ENCODE measurements around the gene COL8A1.

Gene COL8A1

DNA sequence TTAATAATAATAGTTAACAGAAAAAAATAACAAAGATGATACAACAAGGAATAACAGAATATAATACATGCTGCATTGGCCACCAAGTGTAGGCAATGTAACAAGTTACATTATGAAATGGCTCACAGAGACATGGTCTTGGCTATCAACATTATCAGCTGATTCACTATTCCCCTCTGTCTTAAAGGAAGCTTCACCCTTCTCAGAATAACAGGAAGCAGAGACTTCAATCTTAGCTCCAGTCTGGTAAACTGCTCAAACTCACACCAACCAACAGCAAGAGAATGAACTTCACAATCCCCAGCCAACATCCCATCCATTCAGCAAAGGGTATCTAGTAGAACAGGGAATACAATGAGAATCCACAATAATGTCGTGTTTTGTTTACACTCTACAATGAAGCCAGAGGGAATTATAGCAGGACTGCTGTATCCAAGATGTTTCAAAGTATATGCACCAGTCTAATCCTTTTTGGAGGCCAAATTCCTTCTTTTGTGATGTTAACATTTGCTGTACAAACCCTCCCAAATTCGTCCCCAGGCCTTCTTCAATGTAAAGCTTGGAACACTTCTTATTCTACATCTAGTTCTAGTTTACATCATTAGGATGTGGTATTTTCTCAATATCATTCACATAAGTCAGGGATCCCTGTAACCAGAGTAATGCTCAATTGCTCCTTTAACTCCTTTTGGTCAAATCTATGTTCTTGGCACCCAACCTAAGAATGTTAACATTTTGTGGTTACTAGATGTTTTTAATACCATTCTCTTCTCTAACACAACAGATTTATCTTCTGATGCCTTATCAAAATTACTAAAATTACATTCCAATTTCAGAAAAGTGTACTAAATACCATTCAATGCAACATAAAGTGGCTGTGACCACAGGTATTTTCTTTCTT, 126.9 kb downstream of the COL8A1 start:
- H3K4me1 Mint-ChIP-seq (ENCODE audit: low read depth) = no peaks in the 10 kb centered on the region
- H3K36me3 Mint-ChIP-seq = no peaks in the 10 kb centered on the region
- H3K4me3 Mint-ChIP-seq = no peak overlapping the region
- no peaks in the 10 kb centered on the region for H3K9me3 Mint-ChIP-seq (ENCODE audit: low read depth)
- peaks cover 10% of the 10 kb centered on the region for H3K27me3 Mint-ChIP-seq
- no peak overlapping the region for H3K27ac Mint-ChIP-seq

DNA sequence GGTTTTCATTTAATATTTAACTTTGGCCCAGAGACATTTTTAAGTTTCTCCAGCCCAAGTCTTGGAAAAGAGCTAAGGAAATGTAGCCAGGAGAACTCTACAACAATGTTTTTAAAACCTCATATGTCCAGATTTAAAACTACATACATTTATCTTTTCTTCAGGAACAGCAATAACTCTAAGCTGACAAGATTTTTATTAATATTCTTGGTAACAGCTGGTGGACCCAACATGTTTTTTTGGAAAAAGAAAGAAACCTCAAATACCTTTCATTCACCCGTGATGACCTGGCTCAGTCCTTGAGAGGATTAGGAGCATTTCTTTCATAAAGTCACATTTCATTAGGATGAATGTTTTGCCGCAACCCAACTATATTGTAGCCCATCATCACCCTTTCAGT, 128.9 kb downstream of the COL8A1 start:
- Mint-ChIP-seq H3K27ac (no peak overlapping the region), H3K4me1 (ENCODE audit: low read depth) (no peaks in the 10 kb centered on the region), H3K36me3 (no peaks in the 10 kb centered on the region), H3K4me3 (no peak overlapping the region), H3K27me3 (peaks cover 7% of the 10 kb centered on the region), H3K9me3 (ENCODE audit: low read depth) (no peaks in the 10 kb centered on the region)

DNA sequence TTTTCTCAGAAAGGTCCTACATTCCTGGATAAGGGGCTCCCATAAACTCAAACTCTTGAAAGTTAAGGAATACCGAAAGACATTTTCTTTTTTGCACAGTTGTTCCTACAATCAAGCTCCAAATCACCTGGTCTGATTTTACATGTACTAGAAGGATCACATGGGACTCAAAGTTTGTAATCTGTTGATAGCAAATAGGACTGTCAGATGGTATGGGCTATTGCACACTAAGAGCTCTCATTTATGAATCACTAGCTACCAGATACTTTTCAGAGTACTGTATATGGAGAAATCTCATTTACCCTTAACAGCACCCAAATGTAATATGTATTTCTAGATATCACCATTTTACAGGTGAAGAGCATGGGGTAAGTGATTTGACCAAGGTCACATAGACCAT, 129.7 kb downstream of the COL8A1 start:
- Mint-ChIP-seq H3K4me1 (ENCODE audit: low read depth) (no peaks in the 10 kb centered on the region), H3K27me3 (peaks cover 6% of the 10 kb centered on the region), H3K9me3 (ENCODE audit: low read depth) (no peaks in the 10 kb centered on the region), H3K36me3 (no peaks in the 10 kb centered on the region), H3K4me3 (no peak overlapping the region), H3K27ac (no peak overlapping the region)

GRCh38 chr3:99768808-99769501, 130.6 kb downstream of the COL8A1 start:
- Mint-ChIP-seq H3K4me1 (ENCODE audit: low read depth) (no peaks in the 10 kb centered on the region), H3K27me3 (peaks cover 6% of the 10 kb centered on the region), H3K9me3 (ENCODE audit: low read depth) (no peaks in the 10 kb centered on the region), H3K36me3 (no peaks in the 10 kb centered on the region), H3K4me3 (no peak overlapping the region), H3K27ac (no peak overlapping the region)

- H3K36me3 Mint-ChIP-seq = no peaks in the 10 kb centered on the region
- no peak overlapping the region for H3K27ac Mint-ChIP-seq
- no peaks in the 10 kb centered on the region for H3K9me3 Mint-ChIP-seq (ENCODE audit: low read depth)
- H3K4me1 Mint-ChIP-seq (ENCODE audit: low read depth) = no peaks in the 10 kb centered on the region
- H3K4me3 Mint-ChIP-seq = no peak overlapping the region
- peaks cover 12% of the 10 kb centered on the region for H3K27me3 Mint-ChIP-seq
Measured at GRCh38 chr3:99772171-99772570, 133.8 kb downstream of the COL8A1 start.

DNA sequence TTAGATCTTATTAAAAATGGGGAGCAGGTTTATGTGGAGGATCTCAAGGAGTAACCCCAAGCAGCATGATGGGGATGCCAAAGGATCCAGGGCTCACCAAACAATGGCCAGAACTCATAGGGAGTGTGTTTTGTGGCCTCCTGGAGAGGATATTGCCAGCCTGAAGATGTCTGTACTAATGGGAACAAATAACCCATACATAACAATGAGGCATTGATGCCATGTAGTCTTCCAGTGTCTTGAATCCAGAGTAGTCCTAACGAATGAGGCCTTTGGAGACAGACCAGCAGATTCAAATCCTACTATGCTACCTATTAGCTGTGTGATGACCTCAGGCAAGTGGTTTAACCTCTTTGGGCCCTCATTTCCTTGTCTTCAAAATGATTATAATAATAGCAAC, 134.3 kb downstream of the COL8A1 start:
- Mint-ChIP-seq H3K4me1 (ENCODE audit: low read depth) (no peaks in the 10 kb centered on the region), H3K27me3 (peaks cover 12% of the 10 kb centered on the region), H3K9me3 (ENCODE audit: low read depth) (no peaks in the 10 kb centered on the region), H3K4me3 (no peak overlapping the region), H3K27ac (no peak overlapping the region), H3K36me3 (no peaks in the 10 kb centered on the region)

- Mint-ChIP-seq H3K27me3 (peaks cover 16% of the 10 kb centered on the region), H3K4me1 (ENCODE audit: low read depth) (no peaks in the 10 kb centered on the region), H3K4me3 (no peak overlapping the region), H3K27ac (no peak overlapping the region), H3K9me3 (ENCODE audit: low read depth) (no peaks in the 10 kb centered on the region), H3K36me3 (no peaks in the 10 kb centered on the region)
Measured at GRCh38 chr3:99774467-99774866, 136.1 kb downstream of the COL8A1 start.

GRCh38 chr3:99776516-99777209, 138.3 kb downstream of the COL8A1 start:
- H3K9me3 Mint-ChIP-seq (ENCODE audit: low read depth) = no peaks in the 10 kb centered on the region
- no peak overlapping the region for H3K4me3 Mint-ChIP-seq
- H3K4me1 Mint-ChIP-seq (ENCODE audit: low read depth) = no peaks in the 10 kb centered on the region
- no peak overlapping the region for H3K27ac Mint-ChIP-seq
- no peaks in the 10 kb centered on the region for H3K36me3 Mint-ChIP-seq
- H3K27me3 Mint-ChIP-seq = peaks cover 17% of the 10 kb centered on the region

DNA sequence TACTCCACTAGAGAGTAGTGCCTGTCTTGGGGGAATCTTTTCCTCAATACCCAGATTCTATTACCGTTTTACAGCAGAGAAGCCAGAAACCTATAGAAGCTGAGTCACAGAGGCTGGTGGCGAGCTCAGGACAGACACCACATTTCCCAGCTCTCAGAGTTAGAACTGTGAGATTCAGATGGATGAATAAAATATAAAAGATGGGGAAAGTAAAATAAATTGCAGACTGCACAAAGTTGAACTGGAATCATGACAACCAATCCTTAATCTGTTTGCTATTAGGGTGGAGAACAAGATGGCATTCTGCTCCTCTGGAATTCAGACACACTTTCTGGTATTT, 138.8 kb downstream of the COL8A1 start:
- no peaks in the 10 kb centered on the region for H3K4me1 Mint-ChIP-seq (ENCODE audit: low read depth)
- H3K36me3 Mint-ChIP-seq = no peaks in the 10 kb centered on the region
- H3K4me3 Mint-ChIP-seq = no peak overlapping the region
- no peak overlapping the region for H3K27ac Mint-ChIP-seq
- no peaks in the 10 kb centered on the region for H3K9me3 Mint-ChIP-seq (ENCODE audit: low read depth)
- H3K27me3 Mint-ChIP-seq = peaks cover 19% of the 10 kb centered on the region

GRCh38 chr3:99777708-99778107, 139.3 kb downstream of the COL8A1 start:
- Mint-ChIP-seq H3K9me3 (ENCODE audit: low read depth) (no peaks in the 10 kb centered on the region), H3K36me3 (no peaks in the 10 kb centered on the region), H3K27me3 (peaks cover 19% of the 10 kb centered on the region), H3K4me3 (no peak overlapping the region), H3K27ac (no peak overlapping the region), H3K4me1 (ENCODE audit: low read depth) (no peaks in the 10 kb centered on the region)

- Mint-ChIP-seq H3K4me3 (no peak overlapping the region), H3K4me1 (ENCODE audit: low read depth) (no peaks in the 10 kb centered on the region), H3K36me3 (no peaks in the 10 kb centered on the region), H3K27me3 (peaks cover 14% of the 10 kb centered on the region), H3K9me3 (ENCODE audit: low read depth) (no peaks in the 10 kb centered on the region), H3K27ac (no peak overlapping the region)
Measured at GRCh38 chr3:99780749-99781148, 142.4 kb downstream of the COL8A1 start.

GRCh38 chr3:99781761-99782160, 143.4 kb downstream of the COL8A1 start:
- Mint-ChIP-seq H3K27me3 (peaks cover 8% of the 10 kb centered on the region), H3K27ac (no peak overlapping the region), H3K36me3 (no peaks in the 10 kb centered on the region), H3K4me3 (no peak overlapping the region), H3K4me1 (ENCODE audit: low read depth) (no peaks in the 10 kb centered on the region), H3K9me3 (ENCODE audit: low read depth) (no peaks in the 10 kb centered on the region)

DNA sequence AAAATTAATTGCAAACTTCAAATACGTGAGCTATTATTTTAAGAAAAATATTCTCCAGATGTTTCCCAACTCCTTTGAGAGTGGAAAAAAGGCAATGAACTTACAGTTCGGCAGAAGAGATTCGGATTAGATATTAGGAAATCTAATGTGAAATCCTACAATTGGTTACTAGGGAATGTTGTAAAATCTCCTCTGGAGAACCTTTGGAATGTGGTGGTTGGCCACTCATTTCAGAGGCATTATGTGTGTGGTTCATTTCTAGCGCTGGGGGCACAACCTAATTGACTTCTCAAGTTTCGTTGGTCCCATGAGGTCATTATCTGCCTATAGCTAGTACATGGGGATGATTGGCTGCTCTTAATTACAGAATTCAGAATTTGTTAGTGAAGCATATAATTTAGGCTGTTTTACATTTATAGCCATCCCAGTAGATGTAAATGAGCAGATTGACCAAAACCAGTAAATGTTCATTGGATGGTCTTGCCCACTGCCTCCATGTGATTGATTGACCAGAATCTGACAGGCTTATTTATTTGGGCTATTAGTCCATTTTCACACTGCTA, 144.7 kb downstream of the COL8A1 start:
- Mint-ChIP-seq H3K4me3 (no peak overlapping the region), H3K4me1 (ENCODE audit: low read depth) (no peaks in the 10 kb centered on the region), H3K27me3 (peaks cover 9% of the 10 kb centered on the region), H3K36me3 (no peaks in the 10 kb centered on the region), H3K9me3 (ENCODE audit: low read depth) (no peaks in the 10 kb centered on the region), H3K27ac (no peak overlapping the region)

GRCh38 chr3:99789011-99789721, 150.8 kb downstream of the COL8A1 start:
- H3K9me3 Mint-ChIP-seq (ENCODE audit: low read depth) = no peaks in the 10 kb centered on the region

More at GRCh38 chr3:99789011-99789721, 150.8 kb downstream of the COL8A1 start:
- H3K27ac Mint-ChIP-seq = no peak overlapping the region
- H3K27me3 Mint-ChIP-seq = peaks cover 2% of the 10 kb centered on the region
- H3K36me3 Mint-ChIP-seq = no peaks in the 10 kb centered on the region
- no peak overlapping the region for H3K4me3 Mint-ChIP-seq
- no peaks in the 10 kb centered on the region for H3K4me1 Mint-ChIP-seq (ENCODE audit: low read depth)

Measured in activated naive CD8-positive, alpha-beta T cell (primary cell).